Measurements from ENCODE around the gene CXCL6. TPM values are rescaled to one million over a fixed set of nuclear protein-coding genes. Genes with fewer than 3 reads are reported as not detected.

CXCL6 gene
- total RNA-seq, 1 experiment from 2014 or later: not detected

- Histone ChIP-seq H3K27me3 (ENCODE audit: insufficient read depth, low read length) (no peaks in the 10 kb centered on the region), H4K20me1 (ENCODE audit: insufficient read depth) (no peaks in the 10 kb centered on the region), H3K9me2 (ENCODE audit: insufficient read depth) (no peaks in the 10 kb centered on the region), H3K9ac (ENCODE audit: low read length) (no peak overlapping the region), H3K36me3 (ENCODE audit: control insufficient read depth in 1 of 2, insufficient read depth in 2 of 2, low read length in 2 of 2) (no peaks in the 10 kb centered on the region), H3K79me2 (ENCODE audit: insufficient read depth, low read length) (no peaks in the 10 kb centered on the region), H3K4me3 (replicated peaks in 1 of 2; ENCODE audit: low read depth in 1 of 2, low read length in 2 of 2) (no peak overlapping the region), H3K9me3 (ENCODE audit: control insufficient read depth in 1 of 2, insufficient read depth in 1 of 2, low read depth in 1 of 2, low read length in 2 of 2) (no peaks in the 10 kb centered on the region), H2AFZ (ENCODE audit: low read depth, low read length, poor library complexity, severe bottlenecking) (peak overlapping the region; percentile 46), H3K4me1 (ENCODE audit: control insufficient read depth in 1 of 2, insufficient read depth in 2 of 2, low read length in 2 of 2) (no peaks in the 10 kb centered on the region; a peak in 1 of 4 replicates), H3K4me2 (ENCODE audit: low read length) (no peak overlapping the region), H3K27ac (ENCODE audit: low read depth, low read length) (no peak overlapping the region)
- CTCF ChIA-PET: no interaction called here
- no peak for TF ChIP-seq ELF1 (IDR thresholded peaks at IDR 0.05; ENCODE audit: borderline replicate concordance, low read depth)
- TF ChIP-seq SRF (IDR thresholded peaks at IDR 0.05; ENCODE audit: low read depth): no peak
- TF ChIP-seq CBX3 (IDR thresholded peaks at IDR 0.05; ENCODE audit: low read depth): no peak
- TF ChIP-seq ZFX (IDR thresholded peaks at IDR 0.05): no peak
- no peak for TF ChIP-seq CEBPB (IDR thresholded peaks at IDR 0.05; ENCODE audit: low read depth)
- TF ChIP-seq, protein P1, sequence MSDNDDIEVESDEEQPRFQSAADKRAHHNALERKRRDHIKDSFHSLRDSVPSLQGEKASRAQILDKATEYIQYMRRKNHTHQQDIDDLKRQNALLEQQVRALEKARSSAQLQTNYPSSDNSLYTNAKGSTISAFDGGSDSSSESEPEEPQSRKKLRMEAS (IDR thresholded peaks at IDR 0.05): no peak
- TF ChIP-seq RAD21 (IDR thresholded peaks at IDR 0.05; ENCODE audit: low read depth): no peak
- no peak for TF ChIP-seq CTCF (IDR thresholded peaks at IDR 0.05 in 2 of 3, conservative IDR thresholded peaks at IDR 0.05 in 1 of 3; ENCODE audit: borderline replicate concordance in 1 of 3, insufficient read depth in 1 of 3, low read depth in 2 of 3, low read length in 2 of 3)
- no peak for TF ChIP-seq SIN3A (IDR thresholded peaks at IDR 0.05; ENCODE audit: low read depth)
- no peak for TF ChIP-seq EZH2phosphoT487 (IDR thresholded peaks at IDR 0.05; ENCODE audit: borderline replicate concordance)
- TF ChIP-seq, protein P2, sequence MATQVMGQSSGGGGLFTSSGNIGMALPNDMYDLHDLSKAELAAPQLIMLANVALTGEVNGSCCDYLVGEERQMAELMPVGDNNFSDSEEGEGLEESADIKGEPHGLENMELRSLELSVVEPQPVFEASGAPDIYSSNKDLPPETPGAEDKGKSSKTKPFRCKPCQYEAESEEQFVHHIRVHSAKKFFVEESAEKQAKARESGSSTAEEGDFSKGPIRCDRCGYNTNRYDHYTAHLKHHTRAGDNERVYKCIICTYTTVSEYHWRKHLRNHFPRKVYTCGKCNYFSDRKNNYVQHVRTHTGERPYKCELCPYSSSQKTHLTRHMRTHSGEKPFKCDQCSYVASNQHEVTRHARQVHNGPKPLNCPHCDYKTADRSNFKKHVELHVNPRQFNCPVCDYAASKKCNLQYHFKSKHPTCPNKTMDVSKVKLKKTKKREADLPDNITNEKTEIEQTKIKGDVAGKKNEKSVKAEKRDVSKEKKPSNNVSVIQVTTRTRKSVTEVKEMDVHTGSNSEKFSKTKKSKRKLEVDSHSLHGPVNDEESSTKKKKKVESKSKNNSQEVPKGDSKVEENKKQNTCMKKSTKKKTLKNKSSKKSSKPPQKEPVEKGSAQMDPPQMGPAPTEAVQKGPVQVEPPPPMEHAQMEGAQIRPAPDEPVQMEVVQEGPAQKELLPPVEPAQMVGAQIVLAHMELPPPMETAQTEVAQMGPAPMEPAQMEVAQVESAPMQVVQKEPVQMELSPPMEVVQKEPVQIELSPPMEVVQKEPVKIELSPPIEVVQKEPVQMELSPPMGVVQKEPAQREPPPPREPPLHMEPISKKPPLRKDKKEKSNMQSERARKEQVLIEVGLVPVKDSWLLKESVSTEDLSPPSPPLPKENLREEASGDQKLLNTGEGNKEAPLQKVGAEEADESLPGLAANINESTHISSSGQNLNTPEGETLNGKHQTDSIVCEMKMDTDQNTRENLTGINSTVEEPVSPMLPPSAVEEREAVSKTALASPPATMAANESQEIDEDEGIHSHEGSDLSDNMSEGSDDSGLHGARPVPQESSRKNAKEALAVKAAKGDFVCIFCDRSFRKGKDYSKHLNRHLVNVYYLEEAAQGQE (IDR thresholded peaks at IDR 0.05; ENCODE audit: low read depth): no peak
- DNase-seq (ENCODE audit: low read depth, low spot score) (no peak), ATAC-seq (no peak)
- RAD21 ChIA-PET (ENCODE audit: low non-redundant PET in 1 of 2, low total read pairs in 2 of 2, uncharacterized antibody in 2 of 2, unreplicated experiment in 2 of 2): no interaction called here
- POLR2A ChIA-PET: interaction anchor here (1.6 kb wide), 1 partner anchor 133 kb away, joined by 4 read pairs; no protein-coding TSS in a partner anchor
- intact Hi-C loops (cut with micrococcal nuclease): no loop called here
- BruUV-seq (replicated peaks): no TSS peak
Measured at GRCh38 chr4:73844806-73845205, 8.3 kb downstream of the CXCL6 start.

All from HCT116 (cell line).